ENCODE data around the gene ACTL9. TPM values are rescaled to one million over a fixed set of nuclear protein-coding genes. Genes with fewer than 3 reads are reported as not detected.

Gene ACTL9
- polyA plus RNA-seq, 2 of the 4 experiments (the other 2 are of a cell fraction) = not detected

GRCh38 chr19:8662263-8662662 is 36.3 kb downstream of the ACTL9 start:
- no peak for FAIRE-seq
- Histone ChIP-seq H3K4me2 (no peak overlapping the region), H3K4me3 (no peak overlapping the region), H3K9me3 (no peaks in the 10 kb centered on the region), H3K4me1 (no peaks in the 10 kb centered on the region), H3K27ac (no peak overlapping the region)
- ATAC-seq = no peak
- WGBS (ENCODE audit: missing lambda C conversion rate) = 55% methylated on average over 4 of the region's 4 CpGs
- ChIA-PET CTCF (no interaction called here), POLR2A (no interaction called here)
- DNase-seq (ENCODE audit: low read depth in 1 of 2, low spot score in 1 of 2) = no peak
- TF ChIP-seq CEBPB (IDR thresholded peaks at IDR 0.05) = no peak
- no peak for TF ChIP-seq KDM5A (IDR thresholded peaks at IDR 0.05)
- no peak for TF ChIP-seq RNF2 (IDR thresholded peaks at IDR 0.05; ENCODE audit: borderline replicate concordance, low read depth)
- TF ChIP-seq EP300 (IDR thresholded peaks at IDR 0.05) = no peak
- TF ChIP-seq HOXA7 (CRISPR knock-in tag; IDR thresholded peaks at IDR 0.05) = no peak
- TF ChIP-seq MAX (IDR thresholded peaks at IDR 0.05) = no peak
- TF ChIP-seq MAZ (IDR thresholded peaks at IDR 0.05; ENCODE audit: borderline replicate concordance, low read depth, low read length) = no peak
- no peak for TF ChIP-seq BCL3 (IDR thresholded peaks at IDR 0.05)
- TF ChIP-seq KDM1A (IDR thresholded peaks at IDR 0.05; ENCODE audit: low read depth) = no peak
- TF ChIP-seq SREBF2 (IDR thresholded peaks at IDR 0.05) = no peak
- no peak for TF ChIP-seq ZSCAN20 (CRISPR knock-in tag; IDR thresholded peaks at IDR 0.05)
- TF ChIP-seq FOSB (CRISPR knock-in tag; IDR thresholded peaks at IDR 0.05) = no peak
- TF ChIP-seq EHMT2 (IDR thresholded peaks at IDR 0.05; ENCODE audit: low read depth) = no peak
- TF ChIP-seq ZFP36 (IDR thresholded peaks at IDR 0.05; ENCODE audit: borderline replicate concordance, partially characterized antibody) = no peak
- no peak for TF ChIP-seq RAD21 (conservative IDR thresholded peaks at IDR 0.05 in 1 of 2, IDR thresholded peaks at IDR 0.05 in 1 of 2)
- TF ChIP-seq RFX5 (IDR thresholded peaks at IDR 0.05) = no peak

- Histone ChIP-seq H3K4me2 (no peak overlapping the region), H3K9me3 (no peaks in the 10 kb centered on the region), H3K4me3 (no peak overlapping the region), H3K27ac (no peak overlapping the region), H3K4me1 (no peaks in the 10 kb centered on the region)
- POLR2A ChIA-PET = no interaction called here
- ATAC-seq (no peak), DNase-seq (ENCODE audit: low read depth in 1 of 2, low spot score in 1 of 2) (no peak), FAIRE-seq (no peak)
- WGBS (ENCODE audit: missing lambda C conversion rate) = 38% methylated on average over 4 of the region's 7 CpGs
- CTCF ChIA-PET = no interaction called here
- TF ChIP-seq CBX2 (IDR thresholded peaks at IDR 0.05; ENCODE audit: borderline replicate concordance, low read depth) (no peak), USF2 (IDR thresholded peaks at IDR 0.05) (no peak), MYC (IDR thresholded peaks at IDR 0.05; ENCODE audit: borderline replicate concordance, low read length) (no peak), FOSL2 (IDR thresholded peaks at IDR 0.05) (no peak), FOSL2 (CRISPR knock-in tag; IDR thresholded peaks at IDR 0.05) (no peak), RNF2 (IDR thresholded peaks at IDR 0.05; ENCODE audit: borderline replicate concordance, low read depth) (no peak), HMGXB4 (CRISPR knock-in tag; IDR thresholded peaks at IDR 0.05; ENCODE audit: borderline replicate concordance) (no peak), CBX8 (IDR thresholded peaks at IDR 0.05) (no peak), HDAC2 (IDR thresholded peaks at IDR 0.05) (no peak), CTCF (IDR thresholded peaks at IDR 0.05) (no peak), ELK1 (IDR thresholded peaks at IDR 0.05; ENCODE audit: low read depth, low read length) (no peak), EP300 (IDR thresholded peaks at IDR 0.05) (no peak), ZNF302 (CRISPR knock-in tag; IDR thresholded peaks at IDR 0.05) (no peak), ZFP36 (IDR thresholded peaks at IDR 0.05; ENCODE audit: borderline replicate concordance, partially characterized antibody) (no peak)
Observed at GRCh38 chr19:8659905-8660304, 38.7 kb downstream of the ACTL9 start.
